ENCODE measurements around the gene PYGL.

The PYGL gene

GRCh38 chr14:50953502-50953901 is 9.2 kb upstream of the PYGL start:
- TF ChIP-seq CTCF (IDR thresholded peaks at IDR 0.05; ENCODE audit: extremely low read depth, missing control alignments): no peak
- DNase-seq (ENCODE audit: low spot score): no peak

GRCh38 chr14:50951032-50951431 is 6.7 kb upstream of the PYGL start:
- no peak for TF ChIP-seq CTCF (IDR thresholded peaks at IDR 0.05; ENCODE audit: extremely low read depth, missing control alignments)
- no peak for DNase-seq (ENCODE audit: low spot score)

GRCh38 chr14:50948205-50948604 is 3.9 kb upstream of the PYGL start:
- DNase-seq (ENCODE audit: low spot score): no peak
- TF ChIP-seq CTCF (IDR thresholded peaks at IDR 0.05; ENCODE audit: extremely low read depth, missing control alignments): no peak

- no peak for DNase-seq (ENCODE audit: low spot score)
- TF ChIP-seq CTCF (IDR thresholded peaks at IDR 0.05; ENCODE audit: extremely low read depth, missing control alignments): no peak
Observed at GRCh38 chr14:50947446-50947845, 3.2 kb upstream of the PYGL start.

GRCh38 chr14:50946234-50946935 is 2.1 kb upstream of the PYGL start:
- DNase-seq (ENCODE audit: low spot score): no peak
- no peak for TF ChIP-seq CTCF (IDR thresholded peaks at IDR 0.05; ENCODE audit: extremely low read depth, missing control alignments)

GRCh38 chr14:50944647-50945413 is 547 bp upstream of the PYGL start:
- DNase-seq (ENCODE audit: low spot score): no peak

More at GRCh38 chr14:50944647-50945413, 547 bp upstream of the PYGL start:
- no peak for TF ChIP-seq CTCF (IDR thresholded peaks at IDR 0.05; ENCODE audit: extremely low read depth, missing control alignments)

Data from GM20000 (cell line).